Peyer's patch (tissue), 4 donors: Measurements from ENCODE around the gene SMIM23.

ENCODE experiments used
- POLR2A ChIP-seq, 2 donors: fragments of 450-650 bp; IDR thresholded peaks; one replicate each; pipeline ENCODE4 v1.5.1; 2017; ENCODE audit warnings: antibody characterized with exemption in 2 of 2, mild to moderate bottlenecking in 2 of 2, moderate library complexity in 2 of 2
- TF ChIP-seq, protein P1 (sequence below), 6 experiments: fragments of 450-650 bp in 4 of 6; fragments of 200-600 bp in 2 of 6; sonication (generic) in 1 of 6; IDR thresholded peaks; one replicate each; pipeline ENCODE4 v1.5.1; 2017 to 2019; ENCODE audit warnings: antibody characterized with exemption in 6 of 6, mild to moderate bottlenecking in 3 of 6, moderate library complexity in 1 of 6

DNA sequence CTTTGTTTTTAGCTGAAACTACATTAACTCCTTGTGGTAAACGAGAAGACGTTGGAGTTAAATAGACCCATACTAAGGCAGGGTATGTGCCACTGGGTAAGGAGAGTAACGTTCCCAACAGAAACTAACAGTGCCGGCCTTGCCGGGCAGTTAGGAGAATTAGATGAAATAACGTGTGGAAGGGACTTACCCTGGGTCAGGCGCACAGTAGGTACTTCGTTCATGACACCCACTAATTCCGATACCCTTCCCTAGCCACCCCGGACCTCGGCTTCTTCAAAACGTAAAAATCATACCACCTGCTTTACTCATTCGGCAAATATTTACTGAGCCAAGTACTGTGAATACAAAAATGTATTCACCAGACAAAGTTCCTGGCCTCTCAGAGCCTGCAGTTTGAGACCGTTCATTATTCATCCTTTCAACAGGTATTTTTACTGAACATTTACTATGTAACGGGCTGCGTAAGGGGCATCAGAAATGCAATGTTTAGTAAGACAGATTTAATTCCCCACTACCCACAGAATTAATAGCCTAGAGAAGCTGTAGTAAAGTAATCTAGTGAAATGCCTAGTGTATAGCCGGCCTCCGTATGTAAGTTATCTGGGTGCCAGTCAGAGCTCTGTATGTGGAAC is 3.2 kb upstream of the SMIM23 start:
- TF ChIP-seq, protein P1, sequence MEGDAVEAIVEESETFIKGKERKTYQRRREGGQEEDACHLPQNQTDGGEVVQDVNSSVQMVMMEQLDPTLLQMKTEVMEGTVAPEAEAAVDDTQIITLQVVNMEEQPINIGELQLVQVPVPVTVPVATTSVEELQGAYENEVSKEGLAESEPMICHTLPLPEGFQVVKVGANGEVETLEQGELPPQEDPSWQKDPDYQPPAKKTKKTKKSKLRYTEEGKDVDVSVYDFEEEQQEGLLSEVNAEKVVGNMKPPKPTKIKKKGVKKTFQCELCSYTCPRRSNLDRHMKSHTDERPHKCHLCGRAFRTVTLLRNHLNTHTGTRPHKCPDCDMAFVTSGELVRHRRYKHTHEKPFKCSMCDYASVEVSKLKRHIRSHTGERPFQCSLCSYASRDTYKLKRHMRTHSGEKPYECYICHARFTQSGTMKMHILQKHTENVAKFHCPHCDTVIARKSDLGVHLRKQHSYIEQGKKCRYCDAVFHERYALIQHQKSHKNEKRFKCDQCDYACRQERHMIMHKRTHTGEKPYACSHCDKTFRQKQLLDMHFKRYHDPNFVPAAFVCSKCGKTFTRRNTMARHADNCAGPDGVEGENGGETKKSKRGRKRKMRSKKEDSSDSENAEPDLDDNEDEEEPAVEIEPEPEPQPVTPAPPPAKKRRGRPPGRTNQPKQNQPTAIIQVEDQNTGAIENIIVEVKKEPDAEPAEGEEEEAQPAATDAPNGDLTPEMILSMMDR (IDR thresholded peaks at IDR 0.05): no peak
- no peak for TF ChIP-seq POLR2A (IDR thresholded peaks at IDR 0.05)
